Adrenal gland (tissue), 12 donors: Measurements from ENCODE around the gene ELAPOR2. TPM values are rescaled to one million over a fixed set of nuclear protein-coding genes. Genes with fewer than 3 reads are reported as not detected.

Experiments used
- DNase-seq, 7 donors: peaks; one replicate each; pipeline ENCODE4 v3.0.0-alpha.2; 2019 to 2020
- H3K27ac ChIP-seq, 5 donors: fragments of 200-600 bp; sonication (generic) in 4 of 5; 1 replicate in 3 of 5; 2 replicates in 2 of 5; pipeline versions ENCODE4 v1.5.1 to v1.8.0; 2016 to 2020; ENCODE audit warnings: mild to moderate bottlenecking in 1 of 5
- H3K27me3 ChIP-seq: fragments of 200-600 bp; 2 replicates; pipeline ENCODE4 v1.8.0; 2021
- H3K36me3 ChIP-seq, 2 donors: fragments of 200-600 bp; replicated peaks in 1 of 2; 1 replicate in 1 of 2; 2 replicates in 1 of 2; pipeline versions ENCODE4 v1.5.1 to v1.8.0; 2018 to 2022
- H3K4me1 ChIP-seq, 2 donors: fragments of 200-600 bp; replicated peaks in 1 of 2; 1 replicate in 1 of 2; 2 replicates in 1 of 2; pipeline versions ENCODE4 v1.5.1 to v1.8.0; 2018 to 2021
- H3K4me3 ChIP-seq, 4 donors: fragments of 200-600 bp; sonication (generic) in 3 of 4; one replicate each; pipeline ENCODE4 v1.5.1; 2016 to 2018
- H3K9me3 ChIP-seq, 3 donors: fragments of 200-600 bp; sonication (generic) in 1 of 3; replicated peaks in 1 of 3; 1 replicate in 2 of 3; 2 replicates in 1 of 3; pipeline versions ENCODE4 v1.5.1 to v1.8.0; 2016 to 2021
- CTCF ChIP-seq, 6 experiments: fragments of 450-650 bp in 4 of 6; fragments of 200-600 bp in 2 of 6; sonication (generic) in 1 of 6; IDR thresholded peaks; 1 replicate in 5 of 6; 2 replicates in 1 of 6; pipeline versions ENCODE4 v1.5.1 to v1.8.0; 2016 to 2021; ENCODE audit warnings: antibody characterized with exemption in 6 of 6, mild to moderate bottlenecking in 2 of 6, moderate library complexity in 1 of 6
- POLR2A ChIP-seq, 2 donors: fragments of 450-650 bp; IDR thresholded peaks; one replicate each; pipeline ENCODE4 v1.6.1; 2017; ENCODE audit warnings: antibody characterized with exemption in 2 of 2, mild to moderate bottlenecking in 2 of 2, moderate library complexity in 1 of 2
- WGBS, 4 donors: extraction: QIAGEN DNeasy Blood & Tissue Kit in 2 of 4; methylation state at CpG; one replicate each; pipeline versions ENCODE4 v1.1.5 to v1.1.7; 2013 to 2017; 5-methylcytosine and 5-hydroxymethylcytosine counted together
- intact Hi-C, 2 donors: fragments of 100-400 bp; cut with DNase I; formaldehyde crosslinking; loops; one replicate each; pipeline versions ENCODE4 v1.14.1 to v1.15.0; 2022 to 2023
- polyA plus RNA-seq, 3 donors: library from polyadenylated mRNA; stranded (reverse); fragments of 200-250 nt in 2 of 3; fragments of 350-450 nt in 1 of 3; fragmentation: Illumina TruSeq in 1 of 3; extraction: RNeasy Lipid Tissue Mini Kit (QIAGEN cat#74804) in 1 of 3; gene quantifications; one replicate each; pipeline ENCODE4 v1.2.3, GENCODE V29; 2013 to 2014
- total RNA-seq, 9 donors: library from RNA; depleted of rRNA in 4 of 9; stranded (reverse); fragments of >200 nt in 4 of 9; fragments of 120-200 nt in 1 of 9; fragmentation: NEBNext Ultra II Directional in 1 of 9; extraction: Animal tissue kit (Norgen Biotek cat#: 25700) in 1 of 9; gene quantifications; one replicate each; pipeline versions ENCODE4 v1.1.0 to v1.2.4, GENCODE V29; 2013 to 2023
- donor health status: healthy with polysubstance abuse.
- donor health status: Bipolar disorder and iron deficiency.
- donor health status: DM: yes; HTN: yes; CAD: no.
- donor health status: DM: no; HTN: no; CAD: no.
- donor health status: DM: no; HTN: no; CAD: no.
- donor health status: DM: yes; HTN: yes; CAD: no.

ELAPOR2 gene
- total and polyA plus RNA-seq, 12 donors: 1.9 to 19.2 (median 7.0) TPM

GRCh38 chr7:87091487-87092066 is 32.1 kb upstream of the ELAPOR2 start:
- no peak for DNase-seq
- intact Hi-C loops: no loop called here
- Histone ChIP-seq H3K4me1 (no peaks in the 10 kb centered on the region), H3K27ac (no peak overlapping the region), H3K36me3 (no peaks in the 10 kb centered on the region), H3K27me3 (no peaks in the 10 kb centered on the region), H3K4me3 (no peak overlapping the region), H3K9me3 (no peaks in the 10 kb centered on the region)
- no peak for TF ChIP-seq POLR2A (IDR thresholded peaks at IDR 0.05)
- TF ChIP-seq CTCF (IDR thresholded peaks at IDR 0.05): no peak
- 76 to 81% (median 79%) methylated on average over 1 of the region's 1 CpG for WGBS, 4 donors

- H3K27ac ChIP-seq: no peak overlapping the region
Measured at GRCh38 chr7:87083865-87084519, 24.5 kb upstream of the ELAPOR2 start.

GRCh38 chr7:87082675-87083074 is 23.2 kb upstream of the ELAPOR2 start:
- Histone ChIP-seq H3K27me3 (no peaks in the 10 kb centered on the region), H3K4me3 (no peak overlapping the region), H3K9me3 (no peaks in the 10 kb centered on the region), H3K36me3 (no peaks in the 10 kb centered on the region), H3K4me1 (no peaks in the 10 kb centered on the region), H3K27ac (no peak overlapping the region)
- intact Hi-C loops: no loop called here
- WGBS, 4 donors: 84 to 93% (median 93%) methylated on average over 5 of the region's 5 CpGs
- DNase-seq: no peak
- TF ChIP-seq POLR2A (IDR thresholded peaks at IDR 0.05): no peak
- no peak for TF ChIP-seq CTCF (IDR thresholded peaks at IDR 0.05)

More at GRCh38 chr7:87083865-87084519, 24.5 kb upstream of the ELAPOR2 start:
- intact Hi-C loops: no loop called here
- TF ChIP-seq POLR2A (IDR thresholded peaks at IDR 0.05) (no peak), CTCF (IDR thresholded peaks at IDR 0.05) (no peak)
- no peak for DNase-seq
- Histone ChIP-seq H3K4me3 (no peak overlapping the region), H3K27me3 (no peaks in the 10 kb centered on the region), H3K36me3 (no peaks in the 10 kb centered on the region), H3K4me1 (no peaks in the 10 kb centered on the region), H3K9me3 (no peaks in the 10 kb centered on the region)
- 79 to 94% (median 89%) methylated on average over 5 of the region's 5 CpGs for WGBS, 4 donors

GRCh38 chr7:87075671-87076404 is 16.4 kb upstream of the ELAPOR2 start:
- Histone ChIP-seq H3K27me3 (no peaks in the 10 kb centered on the region), H3K4me3 (no peak overlapping the region), H3K27ac (no peak overlapping the region), H3K4me1 (no peaks in the 10 kb centered on the region), H3K9me3 (no peaks in the 10 kb centered on the region), H3K36me3 (no peaks in the 10 kb centered on the region)
- WGBS, 4 donors: 66 to 72% (median 67%) methylated on average over 2 of the region's 2 CpGs
- intact Hi-C loops: no loop called here
- TF ChIP-seq POLR2A (IDR thresholded peaks at IDR 0.05) (no peak), CTCF (IDR thresholded peaks at IDR 0.05) (no peak)
- no peak for DNase-seq
